H9 (cell line): Measurements from ENCODE around the gene ROCK2. TPM values are rescaled to one million over a fixed set of nuclear protein-coding genes. Genes with fewer than 3 reads are reported as not detected.

Experiments
- DNase-seq: peaks from one replicate; pipeline ENCODE4 v3.0.0-alpha.2; 2017
- H2AFZ ChIP-seq: one replicate; pipeline ENCODE4 v1.6.1; 2013; ENCODE audit warnings: mild to moderate bottlenecking, low read length, control low read depth, moderate library complexity
- H2AK5ac ChIP-seq: 2 replicates; pipeline ENCODE4 v1.6.1; 2013; ENCODE audit warnings: low read length, control low read depth, mixed read lengths; ENCODE audit not compliant: insufficient read length
- H2BK120ac ChIP-seq: one replicate; pipeline ENCODE4 v1.6.1; 2013; ENCODE audit warnings: low read depth, mild to moderate bottlenecking, low read length, control low read depth, inconsistent platforms; ENCODE audit not compliant: poor library complexity, severe bottlenecking
- H2BK12ac ChIP-seq: 2 replicates; pipeline ENCODE4 v1.6.1; 2013; ENCODE audit warnings: low read length, control low read depth, mixed read lengths, low read depth; ENCODE audit not compliant: insufficient read length
- H2BK15ac ChIP-seq: 2 replicates; pipeline ENCODE4 v1.6.1; 2013; ENCODE audit warnings: low read depth, low read length, control low read depth
- H2BK20ac ChIP-seq: one replicate; pipeline ENCODE4 v1.6.1; 2013; ENCODE audit warnings: low read depth, mild to moderate bottlenecking, low read length, control low read depth, inconsistent platforms; ENCODE audit not compliant: poor library complexity, severe bottlenecking
- H2BK5ac ChIP-seq: 2 replicates; pipeline ENCODE4 v1.6.1; 2013; ENCODE audit warnings: low read length, control low read depth, mixed read lengths; ENCODE audit not compliant: insufficient read length
- H3K14ac ChIP-seq: 2 replicates; pipeline ENCODE4 v1.6.1; 2013; ENCODE audit warnings: low read length, control low read depth; ENCODE audit not compliant: insufficient read depth
- H3K18ac ChIP-seq: 2 replicates; pipeline ENCODE4 v1.6.1; 2013; ENCODE audit warnings: low read depth, mild to moderate bottlenecking, mixed read lengths, low read length, control low read depth; ENCODE audit not compliant: insufficient read length
- H3K23ac ChIP-seq: 2 replicates; pipeline ENCODE4 v1.6.1; 2013; ENCODE audit warnings: low read length, control low read depth, mixed read lengths, low read depth; ENCODE audit not compliant: insufficient read length
- H3K23me2 ChIP-seq: 2 replicates; pipeline ENCODE4 v1.6.1; 2013; ENCODE audit warnings: low read depth, mild to moderate bottlenecking, mixed read lengths, low read length, control low read depth; ENCODE audit not compliant: insufficient read length, poor library complexity, severe bottlenecking
- H3K27ac ChIP-seq: 2 replicates; pipeline ENCODE4 v1.5.1; 2013; ENCODE audit warnings: low read length, control low read depth, mixed read lengths, low read depth; ENCODE audit not compliant: insufficient read length
- H3K27me3 ChIP-seq: 2 replicates; pipeline ENCODE4 v1.6.1; 2013; ENCODE audit warnings: low read length, control low read depth, inconsistent platforms; ENCODE audit not compliant: insufficient read depth
- H3K4ac ChIP-seq: 2 replicates; pipeline ENCODE4 v1.6.1; 2013; ENCODE audit warnings: low read depth, mild to moderate bottlenecking, control low read depth, inconsistent platforms, low read length, moderate library complexity
- H3K4me1 ChIP-seq: 2 replicates; pipeline ENCODE4 v1.6.1; 2013; ENCODE audit warnings: low read length, control low read depth, inconsistent platforms; ENCODE audit not compliant: insufficient read depth
- H3K4me2 ChIP-seq: 2 replicates; pipeline ENCODE4 v1.6.1; 2013; ENCODE audit warnings: low read length, control low read depth, mixed read lengths; ENCODE audit not compliant: insufficient read length, insufficient read depth
- H3K56ac ChIP-seq: 2 replicates; pipeline ENCODE4 v1.6.1; 2013; ENCODE audit warnings: low read depth, mild to moderate bottlenecking, mixed read lengths, low read length, control low read depth; ENCODE audit not compliant: insufficient read length
- H3K79me1 ChIP-seq: 2 replicates; pipeline ENCODE4 v1.6.1; 2013; ENCODE audit warnings: low read depth, mild to moderate bottlenecking, moderate library complexity, low read length, control low read depth, inconsistent platforms; ENCODE audit not compliant: insufficient read depth, poor library complexity, severe bottlenecking
- H3K79me2 ChIP-seq: 2 replicates; pipeline ENCODE4 v1.6.1; 2013; ENCODE audit warnings: low read length, control low read depth, inconsistent platforms; ENCODE audit not compliant: insufficient read depth
- H3K9ac ChIP-seq: 2 replicates; pipeline ENCODE4 v1.6.1; 2013; ENCODE audit warnings: low read length, control low read depth, mixed read lengths; ENCODE audit not compliant: insufficient read length; ENCODE audit errors: extremely low read depth
- H3K9me3 ChIP-seq: one replicate; pipeline ENCODE4 v1.6.1; 2013; ENCODE audit warnings: low read depth, low read length, inconsistent platforms; ENCODE audit not compliant: control insufficient read depth
- H3T11ph ChIP-seq: one replicate; pipeline ENCODE4 v1.6.1; 2013; ENCODE audit warnings: mild to moderate bottlenecking, low read length, control low read depth, inconsistent platforms
- H4K20me1 ChIP-seq: one replicate; pipeline ENCODE4 v1.6.1; 2013; ENCODE audit not compliant: control insufficient read depth, insufficient read length, insufficient read depth
- H4K5ac ChIP-seq: 2 replicates; pipeline ENCODE4 v1.6.1; 2013; ENCODE audit warnings: low read depth, mild to moderate bottlenecking, mixed read lengths, low read length, control low read depth; ENCODE audit not compliant: insufficient read length
- H4K8ac ChIP-seq: replicated peaks from 2 replicates; pipeline ENCODE4 v1.6.1; 2013; ENCODE audit warnings: low read length, control low read depth, mixed read lengths, low read depth; ENCODE audit not compliant: insufficient read length
- H4K91ac ChIP-seq: 2 replicates; pipeline ENCODE4 v1.6.1; 2013; ENCODE audit warnings: low read depth, mild to moderate bottlenecking, moderate library complexity, mixed read lengths, low read length, control low read depth; ENCODE audit not compliant: insufficient read length
- H3K27ac Mint-ChIP-seq, 3 experiments: 2 replicates in 2 of 3; 3 replicates in 1 of 3; pipeline ENCODE4 v1.8.0; 2020 to 2021; ENCODE audit warnings: mixed read lengths in 3 of 3, mild to moderate bottlenecking in 1 of 3, moderate library complexity in 1 of 3
- H3K27me3 Mint-ChIP-seq: 2 replicates; pipeline ENCODE4 v1.8.0; 2021; ENCODE audit warnings: low read depth, mild to moderate bottlenecking, moderate library complexity, mixed read lengths
- H3K36me3 Mint-ChIP-seq, 3 experiments: 2 replicates in 2 of 3; 3 replicates in 1 of 3; pipeline ENCODE4 v1.8.0; 2020 to 2021; ENCODE audit warnings: low read depth in 3 of 3, mixed read lengths in 3 of 3; ENCODE audit not compliant: insufficient read depth in 1 of 3
- H3K4me1 Mint-ChIP-seq, 2 experiments: 2 replicates each; pipeline ENCODE4 v1.8.0; 2020; ENCODE audit warnings: mixed read lengths in 2 of 2
- H3K4me3 Mint-ChIP-seq, 2 experiments: 2 replicates in 1 of 2; 3 replicates in 1 of 2; pipeline ENCODE4 v1.8.0; 2020 to 2021; ENCODE audit warnings: mild to moderate bottlenecking in 2 of 2, mixed read lengths in 2 of 2, moderate library complexity in 1 of 2
- H3K9me3 Mint-ChIP-seq, 2 experiments: 2 replicates in 1 of 2; 3 replicates in 1 of 2; pipeline ENCODE4 v1.8.0; 2020; ENCODE audit warnings: mild to moderate bottlenecking in 2 of 2, mixed read lengths in 2 of 2, moderate library complexity in 1 of 2
- CTCF ChIP-seq: fragments of 200-600 bp; sonication (generic); conservative IDR thresholded peaks from 3 replicates; pipeline ENCODE4 v1.8.0; 2021; ENCODE audit warnings: antibody characterized with exemption, mild to moderate bottlenecking
- WGBS: extraction: QIAGEN DNeasy Blood & Tissue Kit; methylation state at CpG from one replicate; pipeline ENCODE4 v1.1.7; 2013; ENCODE audit warnings: missing lambda C conversion rate, low lambda C conversion rate, mixed read lengths; ENCODE audit not compliant: insufficient read length; ENCODE audit errors: extremely low coverage; 5-methylcytosine and 5-hydroxymethylcytosine counted together
- total RNA-seq: library from RNA; stranded (reverse); gene quantifications from 2 replicates; pipeline ENCODE4 v1.2.1, GENCODE V29; 2021

Gene ROCK2
- total RNA-seq, 1 experiment from 2014 or later: 33.2 TPM

DNA sequence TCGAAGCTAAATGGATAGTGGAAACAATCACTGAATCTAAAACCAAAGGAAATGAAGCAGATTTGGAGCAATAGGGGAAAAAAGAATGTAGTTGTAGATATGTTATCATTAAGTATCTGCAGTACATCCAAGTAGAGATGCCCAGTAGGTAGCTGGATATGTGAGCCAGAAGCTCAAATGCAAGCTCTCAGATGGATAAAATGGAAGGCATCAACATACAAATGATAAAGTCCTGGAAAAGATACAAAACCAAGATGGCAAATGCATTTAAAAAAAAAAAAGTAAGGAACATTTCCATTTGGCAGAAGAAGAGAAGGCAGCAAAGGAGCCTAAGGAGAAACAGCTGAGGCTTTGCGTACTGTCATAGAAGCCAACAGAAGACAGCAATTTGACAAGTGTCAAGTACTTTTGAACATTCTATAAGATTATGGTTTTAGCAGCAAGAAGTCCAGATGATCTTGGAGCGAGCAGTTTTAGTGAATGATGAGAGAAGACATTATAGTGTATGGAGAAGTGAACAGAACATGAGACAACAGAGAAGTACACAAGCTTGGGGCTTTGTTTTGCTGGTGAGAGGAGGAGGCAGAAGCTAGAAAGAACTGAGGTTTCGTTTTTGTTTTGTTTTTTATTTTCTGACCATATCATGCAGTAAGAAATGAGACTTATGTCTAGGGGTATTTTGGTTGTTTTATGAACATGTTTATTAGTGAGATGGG is 18.3 kb downstream of the ROCK2 start:
- H3K36me3 Mint-ChIP-seq: no peaks in the 10 kb centered on the region

More for the DNA sequence above, 18.3 kb downstream of the ROCK2 start:
- no peaks in the 10 kb centered on the region for H3K9me3 ChIP-seq
- H3K4me1 Mint-ChIP-seq: peaks cover 0 to 2% of the 10 kb centered on the region in 2 experiments; a peak in 1 of 4 replicates
- WGBS: no CpG with 5 or more reads among the region's 4 CpGs
- H3K9me3 Mint-ChIP-seq: no peaks in the 10 kb centered on the region
- H2AFZ ChIP-seq: no peak overlapping the region
- no peaks in the 10 kb centered on the region for H3K27me3 Mint-ChIP-seq
- no peaks in the 10 kb centered on the region for H3K4me1 ChIP-seq
- H3K4me2 ChIP-seq: no peak overlapping the region
- no peak overlapping the region for H2AK5ac ChIP-seq
- H3K56ac ChIP-seq: no peak overlapping the region
- H2BK20ac ChIP-seq: no peak overlapping the region
- no peak overlapping the region for H3K23ac ChIP-seq
- no peaks in the 10 kb centered on the region for H4K20me1 ChIP-seq
- no peak overlapping the region for H3K9ac ChIP-seq
- H3T11ph ChIP-seq: no peak overlapping the region
- H4K5ac ChIP-seq: no peak overlapping the region
- H2BK5ac ChIP-seq: no peak overlapping the region
- peaks cover 13% of the 10 kb centered on the region; the same call in 1 of the 2 replicates for H3K79me2 ChIP-seq
- no peak overlapping the region for H2BK15ac ChIP-seq
- no peak overlapping the region for H2BK12ac ChIP-seq
- H4K8ac ChIP-seq: no peak overlapping the region
- no peak overlapping the region for H3K4me3 Mint-ChIP-seq
- no peak overlapping the region for H3K4ac ChIP-seq
- H3K27ac Mint-ChIP-seq: no peak overlapping the region
- no peak overlapping the region for H2BK120ac ChIP-seq
- H4K91ac ChIP-seq: no peak overlapping the region
- H3K23me2 ChIP-seq: no peaks in the 10 kb centered on the region
- H3K18ac ChIP-seq: no peak overlapping the region
- TF ChIP-seq CTCF: no peak
- peaks cover 4% of the 10 kb centered on the region for H3K79me1 ChIP-seq
- no peak for DNase-seq
- H3K27me3 ChIP-seq: no peaks in the 10 kb centered on the region
- H3K27ac ChIP-seq: no peak overlapping the region
- H3K14ac ChIP-seq: no peak overlapping the region
